ENCODE measurements around the gene CPEB3.
"Not testable (repeated sequence)": the region's sequence is repeated elsewhere in the genome, so short reads cannot be mapped to it uniquely, and the experiment has no call there.

CPEB3 gene

GRCh38 chr10:92066386-92066785 is 224.5 kb downstream of the CPEB3 start:
- FAIRE-seq (no peak), DNase-seq (ENCODE audit: insufficient read length, low spot score) (no peak)
- no peak for TF ChIP-seq POLR2A (IDR thresholded peaks at IDR 0.05; ENCODE audit: low read depth, low read length)

GRCh38 chr10:92064506-92064905 is 226.4 kb downstream of the CPEB3 start:
- DNase-seq (ENCODE audit: insufficient read length, low spot score) = no peak
- no peak for TF ChIP-seq POLR2A (IDR thresholded peaks at IDR 0.05; ENCODE audit: low read depth, low read length)
- FAIRE-seq = peak; percentile 62

- TF ChIP-seq POLR2A (IDR thresholded peaks at IDR 0.05; ENCODE audit: low read depth, low read length) = no peak
- DNase-seq (ENCODE audit: insufficient read length, low spot score) (no peak), FAIRE-seq (no peak)
These were observed 228.6 kb downstream of the CPEB3 start for GRCh38 chr10:92062273-92062672.

GRCh38 chr10:92054807-92055206 is 236.1 kb downstream of the CPEB3 start:
- DNase-seq (ENCODE audit: insufficient read length, low spot score) (no peak), FAIRE-seq (peak; percentile 62)
- no peak for TF ChIP-seq POLR2A (IDR thresholded peaks at IDR 0.05; ENCODE audit: low read depth, low read length)

- FAIRE-seq = no peak
These were observed 238.1 kb downstream of the CPEB3 start for GRCh38 chr10:92052741-92053140.

GRCh38 chr10:92052088-92052487 is 238.8 kb downstream of the CPEB3 start:
- TF ChIP-seq POLR2A (IDR thresholded peaks at IDR 0.05; ENCODE audit: low read depth, low read length) = no peak
- DNase-seq (ENCODE audit: insufficient read length, low spot score) (no peak), FAIRE-seq (no peak)

More at GRCh38 chr10:92052741-92053140, 238.1 kb downstream of the CPEB3 start:
- no peak for DNase-seq (ENCODE audit: insufficient read length, low spot score)
- TF ChIP-seq POLR2A (IDR thresholded peaks at IDR 0.05; ENCODE audit: low read depth, low read length) = no peak

- FAIRE-seq (no peak), DNase-seq (ENCODE audit: insufficient read length, low spot score) (no peak)
- no peak for TF ChIP-seq POLR2A (IDR thresholded peaks at IDR 0.05; ENCODE audit: low read depth, low read length)
These were observed 243.7 kb downstream of the CPEB3 start for GRCh38 chr10:92047215-92047614.

GRCh38 chr10:92045641-92046106 is 245.2 kb downstream of the CPEB3 start:
- DNase-seq (ENCODE audit: insufficient read length, low spot score) (no peak), FAIRE-seq (no peak)
- TF ChIP-seq POLR2A (IDR thresholded peaks at IDR 0.05; ENCODE audit: low read depth, low read length) = no peak

GRCh38 chr10:92042541-92042940 is 248.3 kb downstream of the CPEB3 start:
- TF ChIP-seq POLR2A (IDR thresholded peaks at IDR 0.05; ENCODE audit: low read depth, low read length) = no peak
- DNase-seq (ENCODE audit: insufficient read length, low spot score) (no peak), FAIRE-seq (no peak)

- no peak for TF ChIP-seq POLR2A (IDR thresholded peaks at IDR 0.05; ENCODE audit: low read depth, low read length)
- no peak for DNase-seq (ENCODE audit: insufficient read length, low spot score)
- no peak for FAIRE-seq
These were observed 251.9 kb downstream of the CPEB3 start for GRCh38 chr10:92038949-92039348.

GRCh38 chr10:92033070-92033469 is 257.8 kb downstream of the CPEB3 start:
- not testable (repeated sequence) for DNase-seq (ENCODE audit: insufficient read length, low spot score); FAIRE-seq

GRCh38 chr10:92031580-92031979 is 259.3 kb downstream of the CPEB3 start:
- FAIRE-seq (no peak), DNase-seq (ENCODE audit: insufficient read length, low spot score) (no peak)
- TF ChIP-seq POLR2A (IDR thresholded peaks at IDR 0.05; ENCODE audit: low read depth, low read length) = no peak

- TF ChIP-seq POLR2A (IDR thresholded peaks at IDR 0.05; ENCODE audit: low read depth, low read length) = no peak
- DNase-seq (ENCODE audit: insufficient read length, low spot score) (no peak), FAIRE-seq (no peak)
These were observed 263.7 kb downstream of the CPEB3 start for GRCh38 chr10:92027141-92027540.

GRCh38 chr10:92025340-92025739 is 265.5 kb downstream of the CPEB3 start:
- FAIRE-seq = peak; percentile 6
- not testable (repeated sequence) for DNase-seq (ENCODE audit: insufficient read length, low spot score)

GRCh38 chr10:92024700-92025099 is 266.2 kb downstream of the CPEB3 start:
- no peak for TF ChIP-seq POLR2A (IDR thresholded peaks at IDR 0.05; ENCODE audit: low read depth, low read length)
- no peak for FAIRE-seq
- DNase-seq (ENCODE audit: insufficient read length, low spot score) = no peak

- FAIRE-seq = peak; percentile 76
- DNase-seq (ENCODE audit: insufficient read length, low spot score) = no peak
These were observed 276.3 kb downstream of the CPEB3 start for GRCh38 chr10:92014620-92015019.

More at GRCh38 chr10:92014620-92015019, 276.3 kb downstream of the CPEB3 start:
- TF ChIP-seq POLR2A (IDR thresholded peaks at IDR 0.05; ENCODE audit: low read depth, low read length) = no peak

All from H54 (cell line).